Measurements from ENCODE around the gene NHLRC3. TPM values are rescaled to one million over a fixed set of nuclear protein-coding genes. Genes with fewer than 3 reads are reported as not detected.

NHLRC3 gene
- total and polyA plus RNA-seq, 2 donors (not counting 3 experiments of a cell fraction or from before 2014, with no cell fraction given) = 7.3 to 10.2 TPM

- Histone ChIP-seq H4K20me1 (replicated peaks; ENCODE audit: control insufficient read depth, extremely low read depth, insufficient read depth, low read length) (peaks cover 4% of the 10 kb centered on the region), H3K27me3 (ENCODE audit: control insufficient read depth in 2 of 2, insufficient read depth in 2 of 2, low read length in 2 of 2) (no peaks in the 10 kb centered on the region), H3K4me1 (ENCODE audit: control insufficient read depth, extremely low read depth, insufficient read depth, low read length) (peaks cover 19% of the 10 kb centered on the region), H3K79me2 (ENCODE audit: control insufficient read depth, insufficient read depth, low read length) (peaks cover 76% of the 10 kb centered on the region), H3K9me1 (replicated peaks; ENCODE audit: control insufficient read depth, extremely low read depth, insufficient read depth, low read length) (no peaks in the 10 kb centered on the region), H3K4me2 (ENCODE audit: insufficient read depth, low read length) (no peak overlapping the region), H3K9ac (replicated peaks; ENCODE audit: extremely low read depth, insufficient read depth, low read length) (no peak overlapping the region), H3K9me3 (replicated peaks; ENCODE audit: control insufficient read depth, insufficient read depth, low read length) (no peaks in the 10 kb centered on the region), H3K36me3 (ENCODE audit: control insufficient read depth in 2 of 2, extremely low read depth in 1 of 2, insufficient read depth in 2 of 2, low read length in 2 of 2) (peaks cover 0 to 2% of the 10 kb centered on the region in 2 experiments), H3K4me3 (replicated peaks in 1 of 3; ENCODE audit: insufficient read depth in 1 of 3, low read depth in 1 of 3, low read length in 3 of 3) (no peak overlapping the region), H2AFZ (ENCODE audit: low read depth, low read length) (no peak overlapping the region), H3K27ac (ENCODE audit: insufficient read depth, low read depth, low read length) (no peak overlapping the region)
- ChIA-PET CTCF (no interaction called here), POLR2A (no interaction called here)
- no TSS peak for BruUV-seq (replicated peaks)
- no peak for TF ChIP-seq EZH2 (IDR thresholded peaks at IDR 0.05; ENCODE audit: borderline replicate concordance, low read depth, low read length, severe bottlenecking)
- dilution Hi-C loops (cut with MboI; ENCODE audit: extremely low pct_ligation_motif_present, low sequenced_read_pairs) = no loop called here
- intact Hi-C loops (cut with micrococcal nuclease) = loop anchor here (10.0 kb wide), 3 partner anchors 381 to 1741 kb away; partner anchors contain the start of genes MRPS31 and UFM1
- FAIRE-seq = no peak
- no peak for DNase-seq (ENCODE audit: low read depth, low spot score)
Observed at GRCh38 chr13:39034085-39034484, 4.2 kb upstream of the NHLRC3 start.

DNA sequence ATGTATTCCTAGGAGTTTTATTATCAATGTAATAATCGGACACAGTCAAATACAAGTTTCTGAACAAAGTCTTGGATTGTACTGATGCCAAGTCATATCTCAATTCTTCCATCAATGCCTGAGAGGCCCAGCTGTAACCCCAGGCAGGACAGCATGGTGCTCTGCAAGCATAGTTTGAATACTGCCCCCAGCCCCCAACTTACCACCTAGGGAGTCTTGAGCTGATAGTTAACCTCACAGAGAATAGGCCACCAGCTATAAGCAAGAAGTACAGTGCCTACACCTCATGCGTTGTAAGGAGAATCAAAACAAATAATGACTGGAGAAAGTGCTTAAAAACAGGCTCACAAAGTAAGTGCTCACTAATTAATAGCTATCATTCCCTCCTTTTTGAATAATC lies 3.1 kb upstream of the NHLRC3 start:
- Histone ChIP-seq H3K4me1 (ENCODE audit: control insufficient read depth, extremely low read depth, insufficient read depth, low read length) (peaks cover 24% of the 10 kb centered on the region), H3K4me2 (ENCODE audit: insufficient read depth, low read length) (peak overlapping the region; percentile 100), H3K27ac (ENCODE audit: insufficient read depth, low read depth, low read length) (no peak overlapping the region), H3K9me3 (replicated peaks; ENCODE audit: control insufficient read depth, insufficient read depth, low read length) (no peaks in the 10 kb centered on the region), H3K27me3 (ENCODE audit: control insufficient read depth in 2 of 2, insufficient read depth in 2 of 2, low read length in 2 of 2) (no peaks in the 10 kb centered on the region), H3K79me2 (ENCODE audit: control insufficient read depth, insufficient read depth, low read length) (peaks cover 71% of the 10 kb centered on the region), H3K9me1 (replicated peaks; ENCODE audit: control insufficient read depth, extremely low read depth, insufficient read depth, low read length) (no peaks in the 10 kb centered on the region), H3K4me3 (replicated peaks in 1 of 3; ENCODE audit: insufficient read depth in 1 of 3, low read depth in 1 of 3, low read length in 3 of 3) (peak overlapping the region in 2 of 3 experiments; percentile 94 to 98), H2AFZ (ENCODE audit: low read depth, low read length) (no peak overlapping the region), H3K36me3 (ENCODE audit: control insufficient read depth in 2 of 2, extremely low read depth in 1 of 2, insufficient read depth in 2 of 2, low read length in 2 of 2) (peaks cover 0 to 2% of the 10 kb centered on the region in 2 experiments), H4K20me1 (replicated peaks; ENCODE audit: control insufficient read depth, extremely low read depth, insufficient read depth, low read length) (peaks cover 4% of the 10 kb centered on the region), H3K9ac (replicated peaks; ENCODE audit: extremely low read depth, insufficient read depth, low read length) (no peak overlapping the region)
- ChIA-PET CTCF (interaction anchor here (0.7 to 2.5 kb wide), 2 partner anchors 577 to 581 kb away, joined by 3 to 13 read pairs; no protein-coding TSS in a partner anchor), POLR2A (no interaction called here)
- DNase-seq (ENCODE audit: low read depth, low spot score) = peak; percentile 7
- FAIRE-seq = no peak
- intact Hi-C loops (cut with micrococcal nuclease) = loop anchor here (5.0 to 10.0 kb wide), 4 partner anchors 380 to 1740 kb away; partner anchors contain the start of genes LHFPL6, MRPS31 and UFM1
- TF ChIP-seq MYC (IDR thresholded peaks at IDR 0.05; ENCODE audit: low read depth, low read length) = no peak
- TF ChIP-seq POLR2AphosphoS5 (IDR thresholded peaks at IDR 0.05; ENCODE audit: insufficient read depth, low read depth, low read length) = no peak
- TF ChIP-seq POLR2A (IDR thresholded peaks at IDR 0.05; ENCODE audit: low read depth, low read length) = no peak
- TF ChIP-seq CTCF (IDR thresholded peaks at IDR 0.05; ENCODE audit: extremely low read depth in 1 of 2, insufficient read depth in 1 of 2, low read depth in 1 of 2, low read length in 2 of 2) = no peak
- TF ChIP-seq MAX (IDR thresholded peaks at IDR 0.05; ENCODE audit: insufficient read depth, insufficient read length) = no peak
- TF ChIP-seq EZH2 (IDR thresholded peaks at IDR 0.05; ENCODE audit: borderline replicate concordance, low read depth, low read length, severe bottlenecking) = no peak
- TF ChIP-seq GATA2 (IDR thresholded peaks at IDR 0.05; ENCODE audit: insufficient read depth, insufficient read length, low read depth, low read length) = no peak
- TF ChIP-seq JUN (IDR thresholded peaks at IDR 0.05; ENCODE audit: borderline replicate concordance, insufficient read depth, insufficient read length, low read depth) = no peak
- no peak for TF ChIP-seq FOS (IDR thresholded peaks at IDR 0.05; ENCODE audit: borderline replicate concordance, insufficient read depth, low read length)
- dilution Hi-C loops (cut with MboI; ENCODE audit: extremely low pct_ligation_motif_present, low sequenced_read_pairs) = no loop called here
- BruUV-seq (replicated peaks) = no TSS peak
